HepG2 (cell line): ENCODE results near the gene MEX3A. TPM values are rescaled to one million over a fixed set of nuclear protein-coding genes. Genes with fewer than 3 reads are reported as not detected.

Experiments
- ATAC-seq: fragments of 200-7000 bp; cut with Tn5 transposase; 3 replicates; pipeline ENCODE4 v1.9.1; 2020; ENCODE audit warnings: mild to moderate bottlenecking, moderate library complexity
- BruUV-seq: library from RNA; stranded (reverse); fragments of 400-500 nt; replicated peaks from 2 replicates; lab custom pipeline; 2021; lab: Mats Ljungman, UMichigan
- CTCF ChIA-PET: fragments of 300-600 bp; formaldehyde crosslinking; extraction: SDS; loops from one replicate; lab custom pipeline; 2021; ENCODE audit warnings: low total read pairs, inconsistent platforms, low intra/inter-chr PET ratio; lab: Yijun Ruan, JAX
- POLR2A ChIA-PET: fragments of 350-600 bp; sonication (Branson Sonifier 250); formaldehyde crosslinking; loops from one replicate; lab custom pipeline; 2020; ENCODE audit warnings: antibody characterized with exemption, inconsistent platforms; lab: Yijun Ruan, JAX
- DNase-seq: peaks from one replicate; pipeline ENCODE4 v3.0.0-alpha.2; 2015; ENCODE audit warnings: low spot score
- FAIRE-seq: peaks from 3 replicates; lab custom pipeline; 2011; peaks lifted over from hg19 to GRCh38; lab: Jason Lieb, UNC
- H2AFZ ChIP-seq: one replicate; pipeline ENCODE4 v1.6.1; 2011; ENCODE audit warnings: low read length, inconsistent platforms
- H3K27ac ChIP-seq: fragments of 300-600 bp; 3 replicates; pipeline ENCODE4 v1.8.0; 2011; ENCODE audit warnings: mixed run types, mild to moderate bottlenecking, mixed read lengths, low read length, inconsistent platforms; ENCODE audit not compliant: insufficient read depth; ENCODE audit errors: extremely low read length
- H3K27me3 ChIP-seq, 2 experiments: fragments of 200-600 bp in 1 of 2; 2 replicates in 1 of 2; 3 replicates in 1 of 2; pipeline versions ENCODE4 v1.6.0 to v1.8.0; 2011; ENCODE audit warnings: low read length in 2 of 2, mild to moderate bottlenecking in 2 of 2, moderate library complexity in 2 of 2, inconsistent platforms in 1 of 2; ENCODE audit not compliant: insufficient read depth in 2 of 2, control insufficient read depth in 1 of 2
- H3K36me3 ChIP-seq, 2 experiments: fragments of 200-600 bp in 1 of 2; replicated peaks in 1 of 2; 2 replicates in 1 of 2; 3 replicates in 1 of 2; pipeline versions ENCODE4 v1.5.1 to v1.8.0; 2011; ENCODE audit warnings: low read length in 2 of 2, inconsistent platforms in 1 of 2; ENCODE audit not compliant: insufficient read depth in 2 of 2, control insufficient read depth in 1 of 2
- H3K4me1 ChIP-seq: 2 replicates; pipeline ENCODE4 v1.5.1; 2012; ENCODE audit warnings: low read length, inconsistent platforms; ENCODE audit not compliant: insufficient read depth
- H3K4me2 ChIP-seq: 2 replicates; pipeline ENCODE4 v1.6.0; 2011; ENCODE audit warnings: low read depth, low read length, inconsistent platforms
- H3K4me3 ChIP-seq, 3 experiments: fragments of 200-600 bp in 1 of 3; sonication (generic), shearing (Covaris generic) in 1 of 3; replicated peaks in 1 of 3; 2 replicates each; pipeline ENCODE4 v1.5.1; 2011 to 2016; ENCODE audit warnings: low read length in 3 of 3, inconsistent platforms in 2 of 3, low read depth in 2 of 3, mild to moderate bottlenecking in 2 of 3, control low read depth in 1 of 3, mixed read lengths in 1 of 3; ENCODE audit not compliant: insufficient read depth in 1 of 3
- H3K79me2 ChIP-seq: one replicate; pipeline ENCODE4 v1.6.1; 2011; ENCODE audit warnings: low read length, inconsistent platforms; ENCODE audit not compliant: insufficient read depth
- H3K9ac ChIP-seq: 2 replicates; pipeline ENCODE4 v1.6.0; 2011; ENCODE audit warnings: mild to moderate bottlenecking, low read depth, low read length, inconsistent platforms; ENCODE audit not compliant: insufficient read depth
- H3K9me3 ChIP-seq: 2 replicates; pipeline ENCODE4 v1.5.1; 2012; ENCODE audit warnings: mild to moderate bottlenecking, low read length
- H4K20me1 ChIP-seq: 2 replicates; pipeline ENCODE4 v1.6.0; 2011; ENCODE audit warnings: inconsistent platforms, mild to moderate bottlenecking, low read length, moderate library complexity; ENCODE audit not compliant: insufficient read depth
- CENPT ChIP-seq: sonication (generic); formaldehyde crosslinking; IDR thresholded peaks from 2 replicates; pipeline ENCODE4 v1.8.0; 2022; ENCODE audit warnings: low read depth, mild to moderate bottlenecking, moderate library complexity, missing genetic modification reagents
- CHCHD3 ChIP-seq: sonication (generic); formaldehyde crosslinking; IDR thresholded peaks from 2 replicates; pipeline ENCODE4 v1.8.0; 2022; ENCODE audit warnings: mild to moderate bottlenecking, missing genetic modification reagents, moderate library complexity
- ETV6 ChIP-seq: sonication (generic); formaldehyde crosslinking; conservative IDR thresholded peaks from 2 replicates; pipeline ENCODE4 v1.4.0; 2020; ENCODE audit warnings: missing genetic modification reagents
- FOXO1 ChIP-seq: sonication (generic); formaldehyde crosslinking; IDR thresholded peaks from 2 replicates; pipeline ENCODE4 v1.4.0; 2020; ENCODE audit warnings: missing genetic modification reagents
- MAFF ChIP-seq: IDR thresholded peaks from 2 replicates; pipeline ENCODE4 v1.6.1; 2011; ENCODE audit warnings: low read depth, low read length, improper control_type of control experiment
- MBD4 ChIP-seq: IDR thresholded peaks from 2 replicates; pipeline ENCODE4 v1.6.1; 2012; ENCODE audit warnings: low read length, inconsistent platforms, borderline replicate concordance
- NR1H2 ChIP-seq: sonication (generic); formaldehyde crosslinking; IDR thresholded peaks from 2 replicates; pipeline ENCODE4 v1.8.1; 2022; ENCODE audit warnings: low read depth, missing genetic modification reagents, borderline replicate concordance
- PHB2 ChIP-seq: fragments of 450-650 bp; IDR thresholded peaks from 2 replicates; pipeline ENCODE4 v1.6.1; 2018; ENCODE audit not compliant: partially characterized antibody
- TAF1 ChIP-seq: sonication (generic); formaldehyde crosslinking; IDR thresholded peaks from 2 replicates; pipeline ENCODE4 v1.4.0; 2020; ENCODE audit warnings: missing genetic modification reagents
- ZBTB38 ChIP-seq: sonication (generic); formaldehyde crosslinking; IDR thresholded peaks from 2 replicates; pipeline ENCODE4 v1.5.1; 2020; ENCODE audit warnings: mild to moderate bottlenecking, missing genetic modification reagents
- ZC3H4 ChIP-seq: sonication (generic); formaldehyde crosslinking; IDR thresholded peaks from 2 replicates; pipeline ENCODE4 v1.4.0; 2020; ENCODE audit warnings: missing genetic modification reagents, borderline replicate concordance
- ZMYM3 ChIP-seq: sonication (generic); formaldehyde crosslinking; IDR thresholded peaks from 2 replicates; pipeline ENCODE4 v1.5.1; 2020; ENCODE audit warnings: mild to moderate bottlenecking, missing genetic modification reagents
- ZNF121 ChIP-seq: sonication (generic); formaldehyde crosslinking; IDR thresholded peaks from 2 replicates; pipeline ENCODE4 v1.5.0; 2020; ENCODE audit warnings: mild to moderate bottlenecking, missing genetic modification reagents
- ZNF225 ChIP-seq: sonication (generic); formaldehyde crosslinking; IDR thresholded peaks from 2 replicates; pipeline ENCODE4 v1.4.0; 2020; ENCODE audit warnings: mild to moderate bottlenecking, missing genetic modification reagents
- ZNF614 ChIP-seq: IDR thresholded peaks from 2 replicates; pipeline ENCODE4 v1.6.1; 2018; ENCODE audit warnings: missing biosample characterization, missing genetic modification reagents, inconsistent platforms, borderline replicate concordance
- ZNF709 ChIP-seq: sonication (generic); formaldehyde crosslinking; IDR thresholded peaks from 2 replicates; pipeline ENCODE4 v1.5.0; 2020; ENCODE audit warnings: mild to moderate bottlenecking, missing genetic modification reagents
- ZNF766 ChIP-seq: sonication (generic); formaldehyde crosslinking; IDR thresholded peaks from 2 replicates; pipeline ENCODE4 v1.5.0; 2020; ENCODE audit warnings: missing genetic modification reagents, borderline replicate concordance
- ZNF800 ChIP-seq: sonication (generic); formaldehyde crosslinking; IDR thresholded peaks from 2 replicates; pipeline ENCODE4 v1.4.0; 2020; ENCODE audit warnings: missing genetic modification reagents
- ZNF883 ChIP-seq: sonication (generic); formaldehyde crosslinking; IDR thresholded peaks from 2 replicates; pipeline ENCODE4 v1.5.1; 2020; ENCODE audit warnings: mild to moderate bottlenecking, missing genetic modification reagents; ENCODE audit errors: not compliant biosample characterization
- WGBS: methylation state at CpG from one replicate; pipeline ENCODE4 v1.1.6; 2017; ENCODE audit warnings: low lambda C conversion rate; 5-methylcytosine and 5-hydroxymethylcytosine counted together
- in situ Hi-C: cut with HindIII; loops from 2 replicates; pipeline ENCODE4 v1.10.0; 2017; ENCODE audit warnings: low pct_unique_long_range_greater_than_20kb; ENCODE audit not compliant: extremely low pct_ligation_motif_present
- intact Hi-C: fragments of 100-400 bp; cut with micrococcal nuclease; formaldehyde crosslinking; loops from one replicate; pipeline ENCODE4 v1.10.0; 2022; ENCODE audit not compliant: unreplicated experiment
- polyA plus RNA-seq, 8 experiments: library from polyadenylated mRNA; depleted of rRNA in 3 of 8; stranded (reverse) in 7 of 8; unstranded in 1 of 8; fragments of >200 nt; fragmentation: Illumina TruSeq in 4 of 8; extraction: Trizol in 4 of 8; gene quantifications; 2 replicates each; pipeline versions ENCODE4 v1.2.1 to v1.2.3, GENCODE V29; 2011 to 2016; ENCODE audit warnings: low read depth in 4 of 8, missing spikeins in 1 of 8, mixed read lengths in 1 of 8; ENCODE audit not compliant: insufficient read depth in 1 of 8
- total RNA-seq, 5 experiments: library from RNA; depleted of rRNA; stranded (reverse); fragments of >200 nt; fragmentation: Illumina TruSeq; extraction: Trizol; gene quantifications; 2 replicates each; pipeline ENCODE4 v1.2.3, GENCODE V29; 2016; ENCODE audit warnings: low read depth in 1 of 5
- TF ChIP-seq, protein P1 (sequence below): sonication (generic); formaldehyde crosslinking; IDR thresholded peaks from 2 replicates; pipeline ENCODE4 v1.5.0; 2020; ENCODE audit warnings: missing genetic modification reagents
- TF ChIP-seq, protein P2 (sequence below): sonication (generic); formaldehyde crosslinking; IDR thresholded peaks from 2 replicates; pipeline ENCODE4 v1.5.0; 2020; ENCODE audit warnings: missing genetic modification reagents

The MEX3A gene
- total and polyA plus RNA-seq, 2 of the 13 experiments (the other 11 are each of a cell fraction or from before 2014, with no cell fraction given) = 7.6 to 9.1 TPM

- WGBS = 25% methylated on average over 12 of the region's 14 CpGs
- no TSS peak for BruUV-seq
- TF ChIP-seq ZNF883 (CRISPR knock-in tag) (peak; percentile 36), ZNF614 (peak; percentile 76; the same call in 1 of the 2 replicates), ZNF766 (no peak), MBD4 (no peak), ZMYM3 (CRISPR knock-in tag) (peak; percentile 42; the same call in 1 of the 2 replicates), ZNF225 (CRISPR knock-in tag) (no peak; the same call in 1 of the 2 replicates), ZC3H4 (CRISPR knock-in tag) (no peak), CENPT (CRISPR knock-in tag) (no peak), FOXO1 (CRISPR knock-in tag) (peak; percentile 85), ETV6 (CRISPR knock-in tag) (no peak), ZNF800 (no peak), ZNF121 (no peak), ZNF709 (CRISPR knock-in tag) (no peak), MAFF (0 out of 2 replicates have a peak, but pooled peaks have one; percentile 1), ZBTB38 (CRISPR knock-in tag) (no peak; the same call in 1 of the 2 replicates), NR1H2 (CRISPR knock-in tag) (no peak), TAF1 (CRISPR knock-in tag) (peak; percentile 44; the same call in 1 of the 2 replicates), CHCHD3 (CRISPR knock-in tag) (no peak), PHB2 (no peak)
- TF ChIP-seq, protein P1, sequence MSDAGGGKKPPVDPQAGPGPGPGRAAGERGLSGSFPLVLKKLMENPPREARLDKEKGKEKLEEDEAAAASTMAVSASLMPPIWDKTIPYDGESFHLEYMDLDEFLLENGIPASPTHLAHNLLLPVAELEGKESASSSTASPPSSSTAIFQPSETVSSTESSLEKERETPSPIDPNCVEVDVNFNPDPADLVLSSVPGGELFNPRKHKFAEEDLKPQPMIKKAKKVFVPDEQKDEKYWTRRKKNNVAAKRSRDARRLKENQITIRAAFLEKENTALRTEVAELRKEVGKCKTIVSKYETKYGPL (CRISPR knock-in tag) = no peak
- TF ChIP-seq, protein P2, sequence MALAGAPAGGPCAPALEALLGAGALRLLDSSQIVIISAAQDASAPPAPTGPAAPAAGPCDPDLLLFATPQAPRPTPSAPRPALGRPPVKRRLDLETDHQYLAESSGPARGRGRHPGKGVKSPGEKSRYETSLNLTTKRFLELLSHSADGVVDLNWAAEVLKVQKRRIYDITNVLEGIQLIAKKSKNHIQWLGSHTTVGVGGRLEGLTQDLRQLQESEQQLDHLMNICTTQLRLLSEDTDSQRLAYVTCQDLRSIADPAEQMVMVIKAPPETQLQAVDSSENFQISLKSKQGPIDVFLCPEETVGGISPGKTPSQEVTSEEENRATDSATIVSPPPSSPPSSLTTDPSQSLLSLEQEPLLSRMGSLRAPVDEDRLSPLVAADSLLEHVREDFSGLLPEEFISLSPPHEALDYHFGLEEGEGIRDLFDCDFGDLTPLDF (CRISPR knock-in tag) = no peak
These were observed 41.3 kb upstream of the MEX3A start for GRCh38 chr1:156123356-156124196.

More at GRCh38 chr1:156123356-156124196, 41.3 kb upstream of the MEX3A start:
- peaks cover 100% of the 10 kb centered on the region for H3K4me1 ChIP-seq
- CTCF ChIA-PET = interaction anchor here (1.6 kb wide), 1 partner anchor 33 kb away, joined by 5 read pairs; no protein-coding TSS in a partner anchor
- in situ Hi-C loops = no loop called here
- no peak overlapping the region for H2AFZ ChIP-seq
- peak overlapping the region in 2 of 3 experiments; percentile 32 to 66; a peak in 4 of 6 replicates for H3K4me3 ChIP-seq
- H3K79me2 ChIP-seq = peaks cover 93% of the 10 kb centered on the region
- FAIRE-seq = peak; percentile 91
- intact Hi-C loops = loop anchor here (2.0 kb wide), 1 partner anchor 19 kb away; no protein-coding TSS in a partner anchor
- POLR2A ChIA-PET = interaction anchor here (1.0 to 3.5 kb wide), 8 partner anchors 10 to 181 kb away, joined by 3 to 44 read pairs (median 5); partner anchors contain the start of genes LMNA and PMF1
- H3K27ac ChIP-seq = peak overlapping the region; percentile 96
- no peaks in the 10 kb centered on the region for H3K9me3 ChIP-seq
- peak; percentile 93 for DNase-seq
- peaks cover 3 to 21% of the 10 kb centered on the region in 2 experiments; a peak in 4 of 5 replicates for H3K36me3 ChIP-seq
- peak overlapping the region; percentile 80 for H3K9ac ChIP-seq
- H4K20me1 ChIP-seq = no peaks in the 10 kb centered on the region; the same call in 1 of the 2 replicates
- peak overlapping the region; percentile 93 for H3K4me2 ChIP-seq
- peak; percentile 82 for ATAC-seq
- H3K27me3 ChIP-seq = no peaks in the 10 kb centered on the region
